ENCODE results near the gene MREG.
"Not testable (repeated sequence)": the region's sequence is repeated elsewhere in the genome, so short reads cannot be mapped to it uniquely, and the experiment has no call there.

The MREG gene

DNA sequence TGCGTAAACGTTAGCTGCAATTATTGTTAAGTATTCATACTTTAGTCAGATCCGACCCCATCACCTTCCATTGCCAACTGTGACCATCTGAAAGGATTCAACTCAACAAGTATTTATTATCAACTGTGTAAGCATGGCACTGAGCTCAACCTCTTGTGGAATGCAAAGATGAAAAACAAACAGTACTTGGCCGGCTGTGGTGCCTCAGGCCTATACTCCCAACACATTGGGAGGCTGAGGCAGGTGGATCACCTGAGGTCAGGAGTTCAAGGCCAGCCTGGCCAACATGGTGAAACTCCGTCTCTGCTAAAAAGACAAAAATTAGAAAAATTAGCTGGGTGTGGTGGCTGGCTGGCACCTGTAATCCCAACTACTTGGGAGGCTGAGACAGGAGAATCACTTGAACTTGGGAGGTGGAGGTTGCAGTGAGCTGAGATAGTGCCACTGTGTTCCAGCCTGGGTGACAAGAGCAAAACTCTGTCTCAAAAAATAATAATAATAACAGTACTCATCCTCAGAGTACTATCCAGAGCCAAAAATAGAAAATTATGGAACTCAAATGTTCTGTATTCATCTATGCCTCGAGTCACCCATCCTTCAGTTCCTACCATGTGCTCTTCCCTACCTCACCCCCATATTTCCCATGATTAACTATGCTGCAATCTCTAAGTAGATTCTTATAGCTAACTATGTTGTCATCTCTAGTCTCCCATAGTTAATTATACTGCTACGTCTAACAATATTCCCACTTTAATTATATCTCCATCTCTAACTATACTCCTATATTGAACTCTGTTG, 8.6 kb upstream of the MREG start:
- no peak for DNase-seq

DNA sequence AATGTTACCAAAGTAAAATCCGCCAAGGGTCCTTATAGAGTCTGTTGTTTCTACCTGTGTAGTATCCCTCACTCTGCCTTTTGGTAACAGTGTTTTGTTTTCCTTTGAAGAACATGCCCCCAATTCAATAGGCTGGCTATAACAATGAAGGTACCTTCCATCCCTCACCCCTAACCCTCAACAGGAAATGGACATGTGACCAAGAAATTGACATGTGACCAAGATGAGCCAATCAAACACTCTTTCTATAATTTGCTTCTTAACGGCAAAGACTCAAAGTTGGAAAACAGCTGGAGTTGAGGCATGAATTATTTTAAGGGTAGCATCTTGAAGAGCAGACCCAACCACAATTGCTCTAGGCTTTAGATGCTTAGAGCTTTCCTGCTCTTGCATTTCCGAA, 5.4 kb upstream of the MREG start:
- DNase-seq: no peak

DNA sequence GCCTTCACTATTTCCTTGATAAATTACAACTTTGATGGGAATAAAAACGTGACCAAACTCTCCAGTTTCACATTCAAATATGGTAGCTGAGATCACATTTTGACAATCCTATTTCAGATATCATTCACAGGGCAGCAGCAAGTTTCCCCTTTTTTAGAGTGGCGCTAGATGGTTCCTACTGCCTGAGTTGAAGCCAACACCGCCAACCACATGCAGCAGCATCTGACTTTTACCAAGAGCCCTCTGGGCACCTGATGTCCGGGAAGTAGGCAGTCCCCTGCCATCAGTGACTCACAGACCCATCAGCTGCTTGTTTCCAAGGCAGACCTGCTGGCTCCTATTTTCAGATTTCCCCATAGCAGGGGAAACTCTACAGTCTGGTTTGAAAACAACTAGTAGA, 4.0 kb upstream of the MREG start:
- no peak for DNase-seq

DNA sequence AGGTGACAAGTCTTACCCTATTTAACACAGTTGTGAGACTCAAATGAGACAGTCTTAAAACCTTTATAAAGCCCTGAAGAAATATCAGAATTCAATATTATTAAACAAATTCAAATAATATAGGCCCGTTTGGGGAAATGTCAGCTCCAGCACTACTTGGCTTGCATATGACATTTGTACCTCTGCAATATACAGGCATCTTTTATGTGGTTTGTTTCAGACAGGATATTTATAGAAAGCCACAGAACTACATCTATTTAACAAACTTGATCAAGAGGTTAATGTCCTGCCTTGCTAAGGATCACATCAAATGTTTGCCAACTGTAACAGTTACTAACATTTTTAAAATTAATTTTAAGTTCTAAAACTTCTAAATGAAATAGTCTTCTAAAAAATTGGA, 3.2 kb upstream of the MREG start:
- no peak for DNase-seq

DNA sequence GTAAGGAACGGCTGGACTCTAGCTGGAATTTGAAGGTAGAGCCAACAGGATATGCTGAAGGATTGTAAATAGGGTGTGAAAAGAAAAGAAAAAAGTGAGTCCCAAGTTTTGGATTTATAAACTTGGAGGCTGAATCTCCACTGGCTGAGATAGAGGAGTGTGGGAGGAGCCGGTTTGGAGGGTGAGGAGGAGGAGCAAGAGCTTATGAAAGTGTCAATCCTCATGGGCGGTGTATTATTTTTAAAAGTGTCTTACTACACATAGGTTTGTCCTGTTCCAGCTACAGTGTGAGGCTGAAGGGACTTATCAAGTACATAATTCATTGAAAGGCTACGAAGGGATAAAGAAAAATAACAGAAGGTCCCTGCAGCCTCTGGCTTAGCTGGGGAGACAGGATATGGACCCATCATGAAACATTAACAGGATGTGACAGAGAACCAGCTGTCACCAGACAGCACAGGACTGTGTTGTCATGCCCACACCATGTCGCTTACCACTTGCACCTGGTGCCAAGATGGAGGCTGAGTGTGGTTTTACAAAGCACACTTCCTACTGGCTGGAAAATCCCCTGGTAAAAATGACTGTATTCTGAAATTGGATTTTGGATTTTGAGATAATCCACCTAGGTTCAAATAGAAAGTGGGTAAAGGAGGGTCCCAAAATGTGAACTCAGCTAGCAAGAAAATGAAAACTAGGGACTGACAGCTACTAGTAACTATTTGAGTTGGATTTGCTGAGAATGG, 2.5 kb upstream of the MREG start:
- DNase-seq: no peak

DNA sequence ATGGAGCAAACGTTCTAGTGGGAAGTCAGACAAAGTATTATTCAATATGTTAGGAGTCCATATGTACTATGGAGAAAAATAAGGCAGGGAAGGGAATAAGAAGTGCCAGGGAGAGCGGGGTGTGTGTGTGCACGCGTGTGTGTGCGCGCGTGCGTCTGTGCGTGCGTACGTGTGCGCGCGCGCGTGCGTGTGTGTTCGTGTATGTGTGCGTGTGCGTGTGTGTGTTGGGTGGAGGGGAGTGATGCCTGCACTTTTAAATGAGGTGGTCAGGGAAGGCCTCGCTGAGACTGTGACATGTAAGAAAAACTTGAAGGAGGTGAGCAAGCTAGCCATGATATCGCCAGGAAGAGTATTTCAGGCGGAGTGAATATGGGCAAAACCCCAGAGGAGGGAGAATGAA, 1.6 kb upstream of the MREG start:
- no peak for DNase-seq

DNA sequence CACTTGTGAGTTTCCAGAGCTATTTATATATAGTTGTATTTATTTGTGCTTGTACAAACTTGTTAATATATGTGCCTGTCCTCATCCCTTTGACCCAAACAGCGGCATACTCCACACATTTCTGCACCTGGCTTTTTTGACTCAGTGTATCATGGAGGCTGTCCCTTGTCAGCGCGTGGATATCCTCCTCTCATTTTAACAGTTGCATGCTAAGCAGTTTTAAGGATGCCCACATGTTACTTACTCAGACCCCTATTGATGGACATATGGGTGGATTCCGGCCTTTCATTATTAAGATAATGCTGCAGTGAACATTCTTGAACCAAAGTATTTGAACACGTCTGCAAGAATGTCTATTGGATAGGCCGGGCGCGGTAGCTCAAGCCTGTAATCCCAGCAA, 655 bp upstream of the MREG start:
- no peak for DNase-seq

DNA sequence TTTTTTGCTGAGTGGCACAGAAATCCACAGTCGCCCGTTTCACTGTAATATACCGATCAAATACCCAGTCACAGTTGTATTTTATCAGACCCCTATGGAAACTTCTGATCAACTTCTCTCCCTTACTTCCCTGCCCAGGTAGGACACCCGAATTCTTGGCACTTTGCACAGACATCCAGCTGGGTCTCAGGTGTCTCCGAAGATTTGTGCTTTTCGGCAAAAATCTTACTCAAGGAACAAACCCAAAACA, 596 bp downstream of the MREG start:
- no peak for DNase-seq

DNA sequence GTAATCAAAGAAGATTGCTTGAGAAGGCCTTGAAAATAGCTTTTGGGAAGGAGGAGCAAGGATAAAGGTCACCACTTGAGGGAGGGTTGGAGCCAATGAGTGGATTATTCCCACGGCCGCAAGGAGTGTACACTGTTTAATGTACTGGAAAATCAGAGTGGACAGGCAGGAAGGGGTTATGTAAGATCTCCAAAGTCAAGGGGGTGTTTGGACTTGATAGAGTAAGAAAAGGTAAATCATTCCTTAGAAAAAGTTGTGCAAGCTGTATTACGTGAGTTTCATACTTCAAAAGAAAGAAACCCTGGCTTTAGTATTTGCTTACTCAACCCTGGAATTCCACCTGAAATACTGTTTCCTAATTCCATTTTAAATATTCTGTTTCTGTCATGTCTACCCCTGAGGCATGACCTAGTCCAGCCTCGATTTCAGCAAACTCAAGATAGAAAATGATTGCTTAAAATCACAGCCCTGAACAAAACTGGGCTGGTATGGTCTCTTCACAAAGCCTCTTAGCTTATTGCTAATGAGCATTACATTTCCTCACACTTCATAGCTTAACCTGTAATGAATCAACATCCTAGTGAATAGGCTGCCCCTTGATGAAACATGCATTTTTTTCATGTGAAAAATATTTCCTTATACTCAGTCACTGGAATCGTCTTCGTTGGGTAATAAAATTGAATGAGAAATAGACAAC, 1.1 kb downstream of the MREG start:
- DNase-seq: peak; percentile 24

DNA sequence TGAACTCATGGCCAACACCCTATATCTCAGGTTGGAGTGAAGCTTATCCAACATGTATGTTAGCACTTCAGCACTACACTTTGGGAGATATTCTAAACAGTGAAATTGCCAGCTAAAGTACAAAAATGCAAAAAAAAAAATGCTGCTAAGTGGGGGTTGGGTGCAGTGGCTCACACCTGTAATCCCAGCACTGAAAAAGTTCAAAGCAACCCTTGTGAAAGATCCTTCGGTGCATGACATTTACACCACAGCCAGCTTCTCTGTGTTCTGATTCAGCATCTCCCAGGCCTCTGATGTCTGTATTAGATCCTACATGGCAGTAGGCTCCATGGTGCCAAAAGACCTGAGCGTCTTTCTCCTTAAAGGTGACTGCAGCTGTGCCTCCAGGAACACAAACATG, 4.1 kb downstream of the MREG start:
- not testable (repeated sequence) for DNase-seq

DNA sequence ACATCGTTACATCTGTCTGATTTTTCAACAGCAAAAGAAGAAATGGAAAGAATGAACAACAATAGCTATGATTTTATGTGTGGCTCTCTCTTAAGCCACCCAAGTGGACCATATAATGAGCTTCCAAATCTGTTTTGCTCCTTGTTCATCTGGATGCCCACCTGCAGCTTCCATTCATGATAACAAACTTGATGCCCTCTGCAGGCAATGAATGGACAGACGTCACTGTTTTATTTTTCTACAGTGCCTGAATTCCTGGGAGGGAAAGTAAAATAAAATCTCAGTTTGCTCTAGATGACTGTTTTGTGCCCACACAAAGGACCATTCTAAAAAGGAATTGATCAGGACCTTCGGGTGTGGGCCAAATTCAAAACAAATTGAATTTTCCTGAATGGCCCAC, 5.0 kb downstream of the MREG start:
- no peak for DNase-seq

DNA sequence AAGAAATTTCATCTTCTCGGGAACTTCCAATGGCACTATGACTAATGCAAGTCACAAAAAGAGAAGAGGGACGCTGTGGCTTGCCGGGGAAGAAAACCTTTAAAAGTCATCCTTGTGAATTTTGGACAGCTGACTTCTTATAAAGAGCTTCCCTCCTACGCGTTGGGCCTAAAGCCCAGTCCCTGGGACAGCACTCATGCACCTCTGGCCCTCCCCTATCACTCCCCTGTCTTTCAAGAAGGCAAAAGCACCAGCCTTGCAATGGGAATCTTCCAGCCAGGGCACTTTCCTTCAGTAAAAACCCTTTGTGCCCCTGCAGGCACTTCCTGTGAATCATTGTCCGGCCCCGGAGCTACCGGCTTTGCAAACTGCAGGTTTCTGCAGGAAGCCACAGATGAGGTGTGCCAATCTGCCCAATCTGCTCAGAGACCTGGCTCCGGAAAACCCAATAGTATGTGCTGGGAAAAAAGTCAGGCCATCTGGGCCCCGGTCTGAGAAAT, 7.1 kb downstream of the MREG start:
- no peak for DNase-seq

DNA sequence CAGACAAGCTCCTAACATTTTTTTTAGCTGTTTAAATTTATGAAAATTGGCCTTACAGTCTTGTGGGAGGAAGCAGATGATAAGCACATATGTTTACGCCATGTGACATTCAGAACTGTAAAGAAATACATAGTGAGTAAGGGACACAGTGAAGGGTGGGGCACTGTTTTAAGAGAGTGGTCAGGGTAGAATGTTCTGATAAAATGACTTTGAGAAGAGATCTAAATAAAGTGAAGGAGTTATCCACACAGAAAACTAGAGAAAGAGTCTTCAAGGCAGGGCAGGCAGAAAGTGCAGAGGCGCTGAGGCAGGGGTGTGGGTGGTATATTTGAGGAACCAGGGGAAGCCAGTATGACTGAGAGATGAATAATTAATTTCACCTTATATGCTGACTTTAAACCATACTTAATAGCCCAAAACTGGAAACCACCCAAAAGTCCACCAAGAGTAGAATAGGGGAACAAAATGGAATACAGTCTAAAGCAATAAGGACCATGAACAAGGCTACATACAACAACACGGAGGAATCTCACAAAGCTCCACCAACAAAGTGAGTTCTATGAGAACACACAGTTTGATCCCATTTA, 8.6 kb downstream of the MREG start:
- DNase-seq: no peak

DNA sequence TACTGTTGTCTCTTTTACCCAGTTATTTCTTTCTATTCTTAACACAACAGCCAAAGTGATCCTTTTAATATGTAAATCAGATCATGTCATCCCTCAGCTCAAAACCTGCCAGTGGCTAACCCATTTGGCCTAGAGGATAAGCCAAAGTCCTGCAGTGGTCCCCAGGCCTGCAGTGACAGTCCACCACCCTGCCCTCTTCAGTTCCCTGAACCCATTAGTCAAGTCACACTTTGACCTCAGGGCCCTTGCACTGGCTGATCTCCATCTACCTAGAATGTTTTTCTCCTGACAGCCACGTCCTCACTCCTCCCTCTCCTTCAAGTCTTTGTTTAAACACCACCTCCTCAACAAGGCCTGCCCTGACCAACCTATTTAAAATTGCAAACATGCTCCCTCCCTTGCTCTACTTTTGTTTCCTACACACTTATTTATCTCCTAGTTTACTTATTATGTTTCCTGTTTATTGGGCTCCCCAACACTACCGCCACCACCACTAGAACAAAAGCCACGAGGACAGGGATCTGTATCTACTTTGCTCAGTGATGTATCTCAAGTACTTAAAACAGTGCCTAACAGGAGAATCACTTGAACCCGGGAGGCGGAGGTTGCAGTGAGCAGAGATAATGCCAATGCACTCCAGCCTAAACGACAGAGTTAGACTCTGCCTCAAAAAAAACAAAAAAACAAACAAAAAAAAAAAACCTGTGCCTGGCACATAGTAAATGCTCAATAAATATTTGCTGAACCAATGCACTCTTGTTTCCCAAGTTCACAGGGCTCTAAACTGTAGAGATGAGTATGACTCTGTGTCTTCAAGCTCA, 9.3 kb downstream of the MREG start:
- DNase-seq: no peak

DNA sequence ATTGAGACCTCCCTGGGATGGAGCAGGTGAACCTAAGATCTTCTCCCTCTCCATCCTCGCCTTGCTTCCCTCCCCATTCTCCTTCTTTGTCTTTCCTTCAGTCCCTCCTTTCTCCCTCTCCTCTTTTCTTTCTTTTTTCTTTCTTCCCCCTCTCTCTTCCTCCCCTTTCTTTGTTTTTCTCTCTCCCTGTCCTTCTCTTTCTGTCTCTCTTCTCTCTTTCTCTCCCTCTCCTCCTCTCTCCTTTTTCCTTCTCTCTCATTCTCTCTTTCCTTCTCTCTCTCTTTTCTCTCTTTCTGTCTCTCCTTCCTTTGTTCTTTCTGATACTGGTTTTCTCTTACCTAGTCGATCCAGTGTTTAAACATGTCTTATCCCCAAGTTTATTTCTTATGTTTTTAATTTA, 10.7 kb downstream of the MREG start:
- DNase-seq: no peak

DNA sequence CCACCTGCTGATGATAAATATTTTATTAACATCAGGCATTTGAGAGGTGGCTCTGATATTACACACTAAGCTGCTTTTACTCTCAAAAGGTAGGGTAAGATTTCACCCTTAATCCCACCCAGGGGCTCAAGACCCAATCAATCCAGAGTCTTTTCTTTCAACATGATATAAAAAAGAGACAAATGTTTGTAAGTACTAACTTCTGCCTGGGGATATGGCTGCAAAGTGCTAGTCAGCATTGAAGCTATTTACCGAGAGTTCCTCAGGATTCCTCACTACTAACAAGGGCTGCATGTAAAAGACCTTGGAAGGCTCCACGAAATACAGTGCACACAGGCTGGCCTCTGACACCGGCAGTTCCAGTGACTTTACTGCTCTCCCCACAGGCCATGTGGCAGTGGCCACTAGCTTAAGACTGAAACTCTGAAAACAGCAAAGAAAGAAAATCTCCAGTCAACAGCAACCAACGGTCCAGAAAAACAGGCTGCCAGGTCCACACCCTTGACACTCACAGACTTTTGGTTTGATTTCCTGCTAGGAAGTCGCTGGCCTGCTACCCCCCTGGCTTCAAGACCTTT, 11.2 kb downstream of the MREG start:
- no peak for DNase-seq

DNA sequence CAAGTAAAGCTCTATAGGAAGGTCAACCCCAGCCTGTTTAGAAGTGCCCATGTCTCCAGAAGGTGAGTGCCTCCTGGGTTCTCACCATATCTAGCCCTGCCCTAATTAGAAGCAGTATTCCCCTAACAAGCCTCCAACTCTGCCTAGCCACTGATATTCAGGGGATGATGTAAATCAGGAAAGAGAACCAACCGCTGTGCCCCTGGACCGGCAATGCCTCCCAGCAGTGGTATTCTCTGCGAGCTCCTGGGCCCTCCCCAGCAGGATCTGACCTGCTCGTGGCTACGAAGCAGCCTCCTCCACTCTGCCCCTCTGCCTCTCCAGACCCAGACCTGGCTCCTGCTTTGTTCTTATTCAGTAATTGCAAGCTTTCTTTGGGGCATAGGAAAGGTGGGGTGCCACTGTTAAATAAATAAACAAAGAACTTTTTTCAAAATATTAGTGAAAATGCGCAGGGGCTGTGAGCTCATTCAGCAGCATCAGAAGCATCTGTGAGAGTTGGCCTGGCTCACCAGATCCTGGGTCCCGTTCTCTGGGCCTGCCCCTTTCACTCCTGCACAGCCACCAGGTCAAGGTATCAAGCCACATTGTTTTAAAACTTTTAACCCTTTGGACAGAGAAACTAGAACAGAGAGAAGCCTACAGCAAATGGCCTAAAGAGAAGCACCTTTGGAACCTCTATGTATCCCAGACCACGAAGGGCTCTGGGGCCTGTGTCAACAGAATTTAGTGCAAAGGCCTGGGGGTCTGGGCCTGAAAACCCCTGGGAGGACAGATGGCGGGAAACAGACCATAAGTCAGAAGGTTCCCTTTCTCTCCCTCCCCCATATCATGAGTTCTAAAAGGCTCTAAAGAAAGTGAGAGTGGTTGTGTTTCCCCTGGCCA, 11.9 kb downstream of the MREG start:
- no peak for DNase-seq

DNA sequence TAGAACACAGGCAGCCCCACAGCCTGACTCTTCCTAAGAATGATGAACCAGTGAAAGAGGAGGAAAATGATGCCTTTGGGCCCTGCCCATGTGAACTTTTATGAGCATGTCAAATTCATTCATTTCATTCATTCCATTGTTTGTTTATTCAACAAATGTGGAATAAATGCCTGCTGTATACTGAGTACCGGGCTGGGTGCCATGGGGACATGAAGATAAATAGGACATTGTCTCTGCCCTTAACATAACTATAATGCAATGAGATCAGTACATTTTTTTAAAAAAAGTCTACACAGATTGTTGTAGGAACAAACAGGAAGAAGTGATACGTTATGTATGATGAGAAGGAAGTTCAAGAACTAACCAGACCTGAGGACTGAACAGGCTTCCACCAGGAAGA, 14.7 kb downstream of the MREG start:
- no peak for DNase-seq

DNA sequence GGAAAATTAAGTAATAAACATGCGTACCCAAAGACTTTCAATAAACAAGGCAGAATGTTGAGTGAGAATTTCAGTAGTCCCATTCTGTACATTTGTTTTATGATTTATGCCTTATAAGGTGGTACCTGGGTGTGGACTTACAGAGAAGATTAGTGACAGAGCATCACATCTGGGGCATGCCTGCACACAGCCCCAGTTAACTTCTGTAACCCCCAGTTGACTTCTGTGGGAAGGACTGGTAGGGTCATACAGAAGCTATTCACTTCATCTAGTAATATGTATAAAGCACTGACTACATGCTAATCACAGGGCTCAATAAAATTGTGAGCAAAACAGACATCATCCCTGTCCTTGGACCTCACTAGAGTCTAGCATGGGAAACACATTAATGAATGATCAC, 16.1 kb downstream of the MREG start:
- no peak for DNase-seq

DNA sequence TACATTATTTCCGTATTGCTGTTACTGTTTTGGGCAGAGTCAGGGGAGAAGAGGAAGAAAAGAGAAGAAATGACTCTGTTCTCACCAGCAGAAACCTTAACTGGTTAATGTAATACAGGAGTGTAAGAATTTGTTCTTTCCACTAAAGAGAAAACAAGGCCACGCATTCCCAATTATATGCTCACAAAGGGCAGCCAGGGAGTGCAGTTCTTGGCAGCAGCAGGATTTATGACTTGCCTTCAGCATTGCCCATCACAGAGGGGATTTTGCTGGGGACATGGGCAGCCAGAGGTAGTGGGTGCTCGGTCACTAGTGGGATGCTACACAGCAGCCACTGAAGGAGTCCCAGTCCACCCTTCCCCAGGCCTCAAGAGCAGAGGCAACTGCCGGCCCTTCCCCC, 18.4 kb downstream of the MREG start:
- DNase-seq: no peak

DNA sequence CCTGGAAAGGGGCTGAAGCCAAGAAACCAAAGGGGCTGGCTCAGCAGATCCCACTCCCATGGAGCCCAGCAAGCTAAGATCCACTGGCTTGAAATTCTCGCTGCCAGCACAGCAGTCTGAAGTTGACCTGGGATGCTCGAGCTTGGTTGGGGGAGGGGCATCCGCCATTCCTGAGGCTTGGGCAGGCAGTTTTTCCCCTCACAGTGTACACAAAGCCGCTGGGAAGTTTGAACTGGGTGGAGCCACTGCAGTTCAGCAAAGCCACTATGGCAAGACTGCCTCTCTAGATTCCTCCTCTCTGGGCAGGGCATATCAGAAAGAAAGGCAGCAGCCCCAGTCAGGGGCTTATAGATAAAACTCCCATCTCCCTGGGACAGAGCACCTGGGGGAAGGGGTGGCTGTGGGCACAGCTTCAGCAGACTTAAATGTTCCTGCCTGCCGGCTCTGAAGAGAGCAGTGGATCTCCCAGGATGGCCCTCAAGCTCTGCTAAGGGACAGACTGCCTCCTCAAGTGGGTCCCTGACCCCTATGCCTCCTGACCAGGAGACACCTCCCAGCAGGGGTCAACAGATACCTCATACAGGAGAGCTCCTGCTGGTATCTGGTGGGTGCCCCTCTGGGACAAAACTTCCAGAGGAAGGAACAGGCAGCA, 24.7 kb downstream of the MREG start:
- not testable (repeated sequence) for DNase-seq
